ENCODE results near the gene HHAT.
"Not testable (repeated sequence)": the region's sequence is repeated elsewhere in the genome, so short reads cannot be mapped to it uniquely, and the experiment has no call there.

- not testable (repeated sequence) for TF ChIP-seq YY1 (IDR thresholded peaks at IDR 0.05; ENCODE audit: insufficient read depth, insufficient read length); ZNF274 (IDR thresholded peaks at IDR 0.05; ENCODE audit: low read depth, low read length)
These were observed 98.0 kb downstream of the HHAT start for GRCh38 chr1:210426696-210427095.
